Lower leg skin (tissue), 4 donors: ENCODE results near the gene RBM42. TPM values are rescaled to one million over a fixed set of nuclear protein-coding genes. Genes with fewer than 3 reads are reported as not detected.

Experiments used
- DNase-seq, 2 donors: peaks; one replicate each; pipeline ENCODE4 v3.0.0-alpha.2; 2019; ENCODE audit warnings: low spot score in 2 of 2
- H3K4me3 ChIP-seq: fragments of 200-600 bp; sonication (generic); 2 replicates; pipeline ENCODE4 v1.5.1; 2017; ENCODE audit warnings: mild to moderate bottlenecking, low read depth; ENCODE audit not compliant: poor library complexity, severe bottlenecking
- CTCF ChIP-seq, 3 donors: fragments of 450-650 bp; IDR thresholded peaks; one replicate each; pipeline ENCODE4 v1.5.1; 2016; ENCODE audit warnings: antibody characterized with exemption in 3 of 3, mild to moderate bottlenecking in 3 of 3, moderate library complexity in 2 of 3
- POLR2A ChIP-seq, 2 donors: fragments of 450-650 bp; IDR thresholded peaks; one replicate each; pipeline ENCODE4 v1.6.1; 2016 to 2017; ENCODE audit warnings: antibody characterized with exemption in 2 of 2, mild to moderate bottlenecking in 1 of 2, moderate library complexity in 1 of 2
- WGBS, 2 donors: methylation state at CpG; one replicate each; pipeline ENCODE4 v1.1.5; 2018; 5-methylcytosine and 5-hydroxymethylcytosine counted together
- intact Hi-C: fragments of 100-400 bp; cut with DNase I; formaldehyde crosslinking; loops from one replicate; pipeline ENCODE4 v1.15.0; 2023; ENCODE audit warnings: low total_unique reads
- total RNA-seq, 4 donors: library from RNA; depleted of rRNA; stranded (reverse); fragments of >200 nt; gene quantifications; one replicate each; pipeline ENCODE4 v1.1.0, GENCODE V29; 2016

Gene RBM42
- total RNA-seq, 4 donors from 2014 or later, result 64.1 to 82.4 (median 75.5) TPM

- no peak for DNase-seq
- intact Hi-C loops, result no loop called here
- 90 to 94% methylated on average over 23 to 25 of the region's 25 CpGs for WGBS, 2 donors
- H3K4me3 ChIP-seq, result no peak overlapping the region
- TF ChIP-seq CTCF (IDR thresholded peaks at IDR 0.05) (no peak), POLR2A (IDR thresholded peaks at IDR 0.05) (no peak)
Measured at GRCh38 chr19:35637165-35637564, 8.3 kb downstream of the RBM42 start.

- no peak overlapping the region for H3K4me3 ChIP-seq
- DNase-seq, result no peak
- 42 to 43% methylated on average over 6 of the region's 6 CpGs for WGBS, 2 donors
- intact Hi-C loops, result no loop called here
- TF ChIP-seq POLR2A (IDR thresholded peaks at IDR 0.05) (no peak), CTCF (IDR thresholded peaks at IDR 0.05) (no peak)
Measured at GRCh38 chr19:35639321-35639639, 10.4 kb downstream of the RBM42 start.

GRCh38 chr19:35639863-35640262 lies 11.0 kb downstream of the RBM42 start:
- intact Hi-C loops, result no loop called here
- WGBS, 2 donors, result 83 to 90% methylated on average over 8 of the region's 8 CpGs
- H3K4me3 ChIP-seq, result no peak overlapping the region
- DNase-seq, result no peak
- TF ChIP-seq POLR2A (IDR thresholded peaks at IDR 0.05), result no peak
- TF ChIP-seq CTCF (IDR thresholded peaks at IDR 0.05), result no peak

- DNase-seq, result no peak
- WGBS, 2 donors, result 14 to 25% methylated on average over 25 to 28 of the region's 28 CpGs
- TF ChIP-seq POLR2A (IDR thresholded peaks at IDR 0.05) (no peak), CTCF (IDR thresholded peaks at IDR 0.05) (no peak)
- no peak within 1 kb of the TSS for H3K4me3 ChIP-seq
- intact Hi-C loops, result no loop called here
Measured at GRCh38 chr19:35641515-35642151, 12.8 kb downstream of the RBM42 start, which contains the start of gene ETV2. TSS of gene ETV2 (plus strand) at chr19:35641745. CDS start at chr19:35642461, 716 bp downstream.

- DNase-seq, result no peak
- intact Hi-C loops, result no loop called here
- H3K4me3 ChIP-seq, result no peak overlapping the region
- TF ChIP-seq CTCF (IDR thresholded peaks at IDR 0.05), result no peak
- TF ChIP-seq POLR2A (IDR thresholded peaks at IDR 0.05), result no peak
- 65 to 72% methylated on average over 10 of the region's 10 CpGs for WGBS, 2 donors
Measured at GRCh38 chr19:35642312-35642711, 13.5 kb downstream of the RBM42 start.

- DNase-seq, result no peak
Measured at GRCh38 chr19:35642798-35643254, 14.0 kb downstream of the RBM42 start.

More at GRCh38 chr19:35642798-35643254, 14.0 kb downstream of the RBM42 start:
- intact Hi-C loops, result no loop called here
- WGBS, 2 donors, result 45 to 50% methylated on average over 9 to 11 of the region's 15 CpGs
- TF ChIP-seq CTCF (IDR thresholded peaks at IDR 0.05) (no peak), POLR2A (IDR thresholded peaks at IDR 0.05) (no peak)
- H3K4me3 ChIP-seq, result peak overlapping the region; percentile 31
